Ascending aorta (tissue), 2 donors: ENCODE measurements around the gene GIT2. TPM values are rescaled to one million over a fixed set of nuclear protein-coding genes. Genes with fewer than 3 reads are reported as not detected.

Experiments
- DNase-seq, 2 donors: peaks; one replicate each; pipeline ENCODE4 v3.0.0-alpha.2; 2019; ENCODE audit warnings: low spot score in 2 of 2
- H3K27ac ChIP-seq, 2 donors: fragments of 200-600 bp; sonication (generic); one replicate each; pipeline ENCODE4 v1.5.1; 2016 to 2017; ENCODE audit warnings: mild to moderate bottlenecking in 1 of 2
- H3K27me3 ChIP-seq: fragments of 200-600 bp; sonication (generic); one replicate; pipeline ENCODE4 v1.5.1; 2017
- H3K36me3 ChIP-seq, 2 donors: fragments of 200-600 bp; sonication (generic); one replicate each; pipeline ENCODE4 v1.5.1; 2016
- H3K4me1 ChIP-seq, 2 donors: fragments of 200-600 bp; sonication (generic); one replicate each; pipeline ENCODE4 v1.5.1; 2016 to 2017; ENCODE audit warnings: mild to moderate bottlenecking in 1 of 2
- H3K4me3 ChIP-seq, 2 donors: fragments of 200-600 bp; sonication (generic); one replicate each; pipeline ENCODE4 v1.5.1; 2016 to 2017; ENCODE audit warnings: mild to moderate bottlenecking in 1 of 2
- H3K9me3 ChIP-seq, 2 donors: fragments of 200-600 bp; sonication (generic); one replicate each; pipeline ENCODE4 v1.5.1; 2016
- CTCF ChIP-seq, 3 experiments: fragments of 200-600 bp in 2 of 3; fragments of 450-650 bp in 1 of 3; sonication (generic) in 2 of 3; IDR thresholded peaks; one replicate each; pipeline ENCODE4 v1.5.1; 2016 to 2019; ENCODE audit warnings: antibody characterized with exemption in 3 of 3, mild to moderate bottlenecking in 1 of 3, moderate library complexity in 1 of 3
- intact Hi-C: fragments of 100-400 bp; cut with DNase I; formaldehyde crosslinking; loops from one replicate; pipeline ENCODE4 v1.15.1; 2023
- total RNA-seq: library from RNA; depleted of rRNA; stranded (reverse); fragments of >200 nt; gene quantifications from one replicate; pipeline ENCODE4 v1.1.0, GENCODE V29; 2016

Gene GIT2
- total RNA-seq, 1 donor from 2014 or later = 44.9 TPM

DNA sequence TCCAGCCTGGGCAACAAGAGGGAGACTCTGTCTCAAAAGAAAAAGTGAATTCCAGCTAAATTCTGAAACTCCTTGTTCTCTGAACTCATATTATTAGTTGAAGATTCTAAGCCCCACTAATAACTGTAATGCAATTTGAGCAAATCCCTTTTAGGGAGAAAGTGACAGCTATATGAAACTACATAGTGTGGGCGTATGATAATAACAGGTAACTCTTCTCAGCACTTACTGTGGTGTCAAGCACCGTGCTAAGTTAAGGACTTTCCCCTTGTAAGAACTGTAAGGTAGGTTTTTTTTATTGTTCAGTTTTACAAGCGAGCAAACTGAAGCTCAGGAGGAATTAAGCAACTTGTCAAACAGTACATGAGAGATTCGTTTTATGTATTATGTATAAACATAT, 8.4 kb upstream of the GIT2 start:
- no peak for DNase-seq
- intact Hi-C loops = no loop called here
- no peaks in the 10 kb centered on the region for H3K27me3 ChIP-seq
- peaks cover 4 to 12% of the 10 kb centered on the region in 2 donors for H3K4me1 ChIP-seq
- peaks cover 0 to 3% of the 10 kb centered on the region in 2 donors for H3K36me3 ChIP-seq
- H3K9me3 ChIP-seq = no peaks in the 10 kb centered on the region
- no peak overlapping the region for H3K27ac ChIP-seq
- no peak for TF ChIP-seq CTCF (IDR thresholded peaks at IDR 0.05)
- no peak overlapping the region for H3K4me3 ChIP-seq

DNA sequence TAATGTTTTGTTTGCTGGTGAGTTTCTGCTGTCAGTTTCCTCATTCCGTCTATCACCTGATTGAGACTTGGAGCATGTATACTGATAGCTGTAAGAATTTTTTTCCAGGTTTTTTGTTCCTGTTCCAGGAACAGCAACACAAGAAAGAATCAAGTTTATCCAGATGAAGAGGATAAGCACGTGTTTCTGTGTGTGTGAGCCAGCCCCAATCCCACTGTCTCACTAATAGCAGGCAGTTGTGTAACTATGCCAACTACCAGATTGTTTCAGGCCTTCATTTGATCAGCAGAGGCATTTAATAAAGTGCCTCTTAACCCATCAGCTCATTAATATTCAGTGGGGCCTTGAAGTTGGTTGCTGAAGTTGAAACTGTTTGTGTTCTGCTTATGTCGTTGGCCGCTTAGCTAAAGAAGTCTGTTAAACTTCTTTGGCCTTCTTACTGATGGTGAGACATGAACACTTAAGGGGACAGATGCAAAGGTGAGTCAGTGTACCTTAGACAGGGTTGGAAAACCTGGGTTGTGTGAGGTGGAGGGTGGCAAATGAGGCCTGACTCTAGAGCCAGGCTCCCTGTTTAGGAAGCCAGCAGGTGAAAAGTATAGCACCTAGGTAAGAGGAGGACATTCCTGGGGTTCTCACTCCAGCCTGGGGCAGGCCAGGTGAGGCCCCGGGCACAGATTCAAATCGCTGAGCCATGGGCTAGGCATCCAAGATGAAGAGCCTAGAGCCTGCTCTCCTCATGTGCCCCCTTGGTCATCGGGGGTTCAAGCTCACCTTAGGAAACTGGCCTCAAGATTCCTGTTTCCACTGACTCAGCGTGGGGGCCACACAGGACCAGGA, 6.7 kb upstream of the GIT2 start:
- intact Hi-C loops = no loop called here
- H3K4me1 ChIP-seq = peaks cover 4 to 15% of the 10 kb centered on the region in 2 donors
- no peak for DNase-seq
- H3K36me3 ChIP-seq = peaks cover 0 to 3% of the 10 kb centered on the region in 2 donors
- H3K27ac ChIP-seq = no peak overlapping the region
- no peak for TF ChIP-seq CTCF (IDR thresholded peaks at IDR 0.05)
- H3K27me3 ChIP-seq = no peaks in the 10 kb centered on the region
- no peaks in the 10 kb centered on the region for H3K9me3 ChIP-seq
- no peak overlapping the region for H3K4me3 ChIP-seq

DNA sequence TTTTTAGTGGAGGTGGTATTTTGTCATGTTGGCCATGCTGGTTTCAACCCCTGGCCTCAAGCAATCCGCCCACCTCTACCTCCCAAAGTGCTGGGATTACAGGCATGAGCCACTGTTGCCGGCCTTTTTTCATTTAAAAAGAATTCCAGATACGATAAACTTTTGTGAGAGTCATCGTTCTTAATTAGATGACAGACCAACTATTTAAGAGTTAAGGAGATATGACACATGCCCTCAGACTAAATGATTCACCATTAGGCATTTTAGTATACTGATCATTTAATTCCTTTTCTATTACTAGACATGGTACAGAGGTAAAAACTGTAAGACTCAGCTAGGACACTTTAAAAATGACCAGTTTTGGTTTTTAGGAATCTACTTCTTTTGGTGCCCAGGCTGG, 5.4 kb upstream of the GIT2 start:
- H3K36me3 ChIP-seq = peaks cover 0 to 3% of the 10 kb centered on the region in 2 donors
- H3K9me3 ChIP-seq = no peaks in the 10 kb centered on the region
- no peak overlapping the region for H3K4me3 ChIP-seq
- peaks cover 4 to 16% of the 10 kb centered on the region in 2 donors for H3K4me1 ChIP-seq
- no peak for TF ChIP-seq CTCF (IDR thresholded peaks at IDR 0.05)
- intact Hi-C loops = no loop called here
- DNase-seq = no peak
- H3K27me3 ChIP-seq = no peaks in the 10 kb centered on the region
- H3K27ac ChIP-seq = no peak overlapping the region

DNA sequence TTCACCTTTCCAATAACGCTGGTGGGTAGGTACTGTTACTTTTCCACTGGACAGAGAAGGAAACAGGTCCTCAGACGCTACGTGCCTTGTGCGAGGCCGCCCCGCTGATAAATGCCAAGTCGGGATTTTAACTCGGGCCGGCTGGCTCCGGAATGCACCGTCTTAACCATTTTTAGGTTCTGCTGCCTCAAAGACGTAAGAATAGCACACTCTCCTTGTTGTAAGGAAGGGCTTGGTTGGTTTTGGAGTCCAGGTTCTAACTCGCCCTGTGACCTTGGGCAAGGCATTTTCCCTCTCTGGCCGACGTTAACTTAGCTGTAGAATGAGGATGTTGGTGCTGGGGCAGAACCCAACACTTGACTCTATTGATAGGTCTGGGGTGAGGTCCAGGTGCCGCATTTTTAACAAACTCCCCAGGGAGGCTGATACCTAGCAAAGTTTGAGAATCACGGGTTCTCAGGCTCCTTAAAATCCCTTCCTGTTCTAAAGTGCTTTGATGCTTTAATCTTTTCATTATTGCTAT, 3.9 kb upstream of the GIT2 start:
- H3K4me3 ChIP-seq = peak overlapping the region; percentile 91 to 93
- H3K9me3 ChIP-seq = no peaks in the 10 kb centered on the region
- H3K27ac ChIP-seq = peak overlapping the region; percentile 74 to 80
- H3K27me3 ChIP-seq = no peaks in the 10 kb centered on the region
- no peak for TF ChIP-seq CTCF (IDR thresholded peaks at IDR 0.05)
- H3K4me1 ChIP-seq = peaks cover 4 to 17% of the 10 kb centered on the region in 2 donors
- H3K36me3 ChIP-seq = no peaks in the 10 kb centered on the region
- intact Hi-C loops = loop anchor here (1.0 to 10.0 kb wide), 7 partner anchors 24 to 1438 kb away; partner anchors contain the start of genes ARPC3, C12orf76, ISCU and PPTC7
- DNase-seq = peak in 1 of 2 donors; percentile 74

DNA sequence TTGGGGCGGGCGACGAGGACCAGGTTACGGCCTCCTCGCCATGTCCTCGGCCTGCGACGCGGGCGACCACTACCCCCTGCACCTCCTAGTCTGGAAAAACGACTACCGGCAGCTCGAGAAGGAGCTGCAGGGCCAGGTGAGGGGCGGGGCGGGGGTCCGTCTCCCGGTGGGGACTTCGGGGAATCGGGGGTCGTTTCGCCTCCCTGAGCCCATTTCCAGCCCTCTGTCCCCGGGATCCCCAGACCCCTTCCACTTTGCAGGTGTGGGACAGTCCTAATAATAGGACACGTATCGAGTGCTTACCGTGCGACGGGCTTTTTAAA, 3.4 kb upstream of the GIT2 start:
- TF ChIP-seq CTCF (IDR thresholded peaks at IDR 0.05) = no peak
- Histone ChIP-seq H3K36me3 (no peaks in the 10 kb centered on the region), H3K27me3 (no peaks in the 10 kb centered on the region), H3K4me1 (peaks cover 4 to 17% of the 10 kb centered on the region in 2 donors), H3K9me3 (no peaks in the 10 kb centered on the region), H3K4me3 (peak overlapping the region; percentile 91 to 93), H3K27ac (peak overlapping the region; percentile 74 to 80)
- intact Hi-C loops = loop anchor here (1.0 to 10.0 kb wide), 7 partner anchors 25 to 1437 kb away; partner anchors contain the start of genes ARPC3, C12orf76, ISCU and PPTC7
- no peak for DNase-seq
